ENCODE results near the gene RPS3. TPM values are rescaled to one million over a fixed set of nuclear protein-coding genes. Genes with fewer than 3 reads are reported as not detected.

Gene RPS3
- polyA plus RNA-seq, 3 donors, result 1,248 to 1,563 (median 1,448) TPM

DNA sequence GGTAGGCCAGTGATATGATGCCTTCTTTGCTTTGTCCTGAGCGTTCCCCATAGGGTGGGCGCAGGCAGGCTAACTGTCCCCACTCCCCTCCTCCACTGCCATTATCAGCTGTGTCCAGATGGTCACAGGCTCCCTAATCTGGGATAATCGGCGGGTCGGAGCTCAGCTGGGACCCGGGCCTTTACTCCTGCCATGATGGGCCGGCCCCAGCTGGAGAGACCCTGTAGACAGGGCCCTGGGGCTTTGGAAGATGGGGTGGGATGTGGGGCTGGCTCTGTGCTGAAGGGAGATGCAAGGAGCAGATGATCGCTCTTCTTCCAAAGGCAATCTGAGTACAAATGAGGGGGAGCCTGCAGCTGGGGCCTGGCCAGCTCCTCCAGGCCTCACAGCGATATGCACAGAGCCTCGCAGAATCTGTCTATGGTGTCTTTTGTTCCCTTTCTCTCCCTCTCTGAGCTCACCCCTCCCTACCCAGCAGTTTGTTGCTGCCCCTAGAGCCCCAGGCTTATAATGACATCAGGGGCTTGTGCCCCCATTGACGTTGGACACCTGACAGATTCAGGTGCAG, 21.8 kb downstream of the RPS3 start:
- Mint-ChIP-seq H3K4me3 (no peak overlapping the region), H3K36me3 (peaks cover 23 to 29% of the 10 kb centered on the region in 2 donors), H3K4me1 (no peaks in the 10 kb centered on the region), H3K27ac (no peak overlapping the region), H3K9me3 (no peaks in the 10 kb centered on the region), H3K27me3 (ENCODE audit: low read depth in 3 of 3) (no peaks in the 10 kb centered on the region)
- WGBS (ENCODE audit: insufficient coverage), result 97% methylated on average over 8 of the region's 11 CpGs
- TF ChIP-seq, protein P1, sequence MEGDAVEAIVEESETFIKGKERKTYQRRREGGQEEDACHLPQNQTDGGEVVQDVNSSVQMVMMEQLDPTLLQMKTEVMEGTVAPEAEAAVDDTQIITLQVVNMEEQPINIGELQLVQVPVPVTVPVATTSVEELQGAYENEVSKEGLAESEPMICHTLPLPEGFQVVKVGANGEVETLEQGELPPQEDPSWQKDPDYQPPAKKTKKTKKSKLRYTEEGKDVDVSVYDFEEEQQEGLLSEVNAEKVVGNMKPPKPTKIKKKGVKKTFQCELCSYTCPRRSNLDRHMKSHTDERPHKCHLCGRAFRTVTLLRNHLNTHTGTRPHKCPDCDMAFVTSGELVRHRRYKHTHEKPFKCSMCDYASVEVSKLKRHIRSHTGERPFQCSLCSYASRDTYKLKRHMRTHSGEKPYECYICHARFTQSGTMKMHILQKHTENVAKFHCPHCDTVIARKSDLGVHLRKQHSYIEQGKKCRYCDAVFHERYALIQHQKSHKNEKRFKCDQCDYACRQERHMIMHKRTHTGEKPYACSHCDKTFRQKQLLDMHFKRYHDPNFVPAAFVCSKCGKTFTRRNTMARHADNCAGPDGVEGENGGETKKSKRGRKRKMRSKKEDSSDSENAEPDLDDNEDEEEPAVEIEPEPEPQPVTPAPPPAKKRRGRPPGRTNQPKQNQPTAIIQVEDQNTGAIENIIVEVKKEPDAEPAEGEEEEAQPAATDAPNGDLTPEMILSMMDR (IDR thresholded peaks at IDR 0.05), result no peak
- no peak overlapping the region for H3K9ac ChIP-seq (ENCODE audit: insufficient read depth, low read length, poor library complexity, severe bottlenecking)
- no peaks in the 10 kb centered on the region for H3K79me2 ChIP-seq (ENCODE audit: insufficient read depth, low read length)
- no peaks in the 10 kb centered on the region for H3K27me3 ChIP-seq (ENCODE audit: control insufficient read depth in 2 of 2, insufficient read depth in 2 of 2, low read length in 2 of 2)
- H2AFZ ChIP-seq (ENCODE audit: insufficient read depth, low read depth, low read length, poor library complexity, severe bottlenecking), result no peak overlapping the region
- H3K4me1 ChIP-seq (ENCODE audit: control insufficient read depth in 1 of 2, insufficient read depth in 2 of 2, low read length in 2 of 2), result no peaks in the 10 kb centered on the region
- no peak overlapping the region for H3K27ac ChIP-seq (ENCODE audit: low read depth in 1 of 2, low read length in 2 of 2)
- peaks cover 0 to 32% of the 10 kb centered on the region in 2 donors for H3K36me3 ChIP-seq (replicated peaks in 1 of 2; ENCODE audit: control insufficient read depth in 1 of 2, insufficient read depth in 2 of 2, low read length in 2 of 2)
- no peak for DNase-seq
- H4K20me1 ChIP-seq (ENCODE audit: insufficient read depth, low read length), result no peaks in the 10 kb centered on the region
- intact Hi-C loops (cut with micrococcal nuclease), result no loop called here
- H3K4me2 ChIP-seq (replicated peaks; ENCODE audit: extremely low read depth, low read length, poor library complexity, severe bottlenecking), result no peak overlapping the region
- no peak overlapping the region for H3K4me3 ChIP-seq (replicated peaks in 1 of 3; ENCODE audit: low read depth in 2 of 3, low read length in 3 of 3)
- H3K9me3 ChIP-seq (replicated peaks in 1 of 2; ENCODE audit: control insufficient read depth in 1 of 2, insufficient read depth in 1 of 2, low read length in 2 of 2), result no peaks in the 10 kb centered on the region

DNA sequence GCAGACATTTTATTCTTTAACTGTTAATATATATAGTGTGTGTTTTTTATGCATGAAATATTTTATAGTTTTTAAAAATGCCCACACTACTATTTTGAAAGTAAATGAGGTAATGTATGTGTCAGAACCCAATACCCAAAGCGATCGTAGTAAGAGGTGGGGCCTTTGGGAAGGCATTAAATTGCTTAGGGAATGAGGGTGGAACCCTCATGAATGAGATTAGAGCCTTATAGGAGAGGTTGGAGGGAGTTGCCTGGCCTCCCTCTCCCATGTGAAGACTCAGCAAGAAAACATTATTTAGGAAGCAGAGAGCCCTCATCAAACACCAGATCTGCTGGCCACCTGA, 22.6 kb downstream of the RPS3 start:
- no peaks in the 10 kb centered on the region for H3K79me2 ChIP-seq (ENCODE audit: insufficient read depth, low read length)
- no peaks in the 10 kb centered on the region for H3K9me3 Mint-ChIP-seq
- H3K4me1 ChIP-seq (ENCODE audit: control insufficient read depth in 1 of 2, insufficient read depth in 2 of 2, low read length in 2 of 2), result no peaks in the 10 kb centered on the region
- TF ChIP-seq, protein P1 (IDR thresholded peaks at IDR 0.05), result no peak
- H3K27me3 ChIP-seq (ENCODE audit: control insufficient read depth in 2 of 2, insufficient read depth in 2 of 2, low read length in 2 of 2), result peaks cover 0 to 5% of the 10 kb centered on the region in 2 donors
- no CpG with 5 or more reads among the region's 2 CpGs for WGBS (ENCODE audit: insufficient coverage)
- H3K27ac Mint-ChIP-seq, result no peak overlapping the region
- H3K4me2 ChIP-seq (replicated peaks; ENCODE audit: extremely low read depth, low read length, poor library complexity, severe bottlenecking), result no peak overlapping the region
- no peaks in the 10 kb centered on the region for H4K20me1 ChIP-seq (ENCODE audit: insufficient read depth, low read length)
- H3K36me3 ChIP-seq (replicated peaks in 1 of 2; ENCODE audit: control insufficient read depth in 1 of 2, insufficient read depth in 2 of 2, low read length in 2 of 2), result peaks cover 0 to 28% of the 10 kb centered on the region in 2 donors
- H3K27me3 Mint-ChIP-seq (ENCODE audit: low read depth in 3 of 3), result peaks cover 0 to 5% (median 5%) of the 10 kb centered on the region in 3 donors
- H2AFZ ChIP-seq (ENCODE audit: insufficient read depth, low read depth, low read length, poor library complexity, severe bottlenecking), result no peak overlapping the region
- no peak overlapping the region for H3K27ac ChIP-seq (ENCODE audit: low read depth in 1 of 2, low read length in 2 of 2)
- H3K4me1 Mint-ChIP-seq, result no peaks in the 10 kb centered on the region
- H3K4me3 Mint-ChIP-seq, result no peak overlapping the region
- H3K36me3 Mint-ChIP-seq, result peaks cover 19 to 24% of the 10 kb centered on the region in 2 donors
- intact Hi-C loops (cut with micrococcal nuclease), result no loop called here
- H3K9ac ChIP-seq (ENCODE audit: insufficient read depth, low read length, poor library complexity, severe bottlenecking), result no peak overlapping the region
- H3K4me3 ChIP-seq (replicated peaks in 1 of 3; ENCODE audit: low read depth in 2 of 3, low read length in 3 of 3), result no peak overlapping the region
- H3K9me3 ChIP-seq (replicated peaks in 1 of 2; ENCODE audit: control insufficient read depth in 1 of 2, insufficient read depth in 1 of 2, low read length in 2 of 2), result no peaks in the 10 kb centered on the region
- no peak for DNase-seq

All from CD14-positive monocyte (primary cell).